Liver (tissue), 9 donors: Measurements from ENCODE around the gene ADCYAP1R1. TPM values are rescaled to one million over a fixed set of nuclear protein-coding genes. Genes with fewer than 3 reads are reported as not detected.

Source experiments
- DNase-seq: peaks from one replicate; pipeline ENCODE4 v3.0.0-alpha.2; 2017; ENCODE audit warnings: low spot score
- H3K27ac ChIP-seq, 2 donors: one replicate each; pipeline ENCODE4 v1.7.0; 2013; ENCODE audit warnings: inconsistent platforms in 2 of 2, low read length in 2 of 2, control low read depth in 1 of 2, low read depth in 1 of 2, mild to moderate bottlenecking in 1 of 2
- H3K27me3 ChIP-seq, 4 donors: one replicate each; pipeline versions ENCODE4 v1.6.1 to v1.7.0; 2013; ENCODE audit warnings: low read length in 3 of 4, inconsistent platforms in 1 of 4, mild to moderate bottlenecking in 1 of 4, moderate library complexity in 1 of 4; ENCODE audit not compliant: control insufficient read depth in 4 of 4, insufficient read depth in 4 of 4
- H3K36me3 ChIP-seq, 4 donors: one replicate each; pipeline versions ENCODE4 v1.6.1 to v1.7.0; 2013; ENCODE audit warnings: low read length in 3 of 4, mild to moderate bottlenecking in 3 of 4, low read depth in 1 of 4, moderate library complexity in 1 of 4; ENCODE audit not compliant: control insufficient read depth in 4 of 4, insufficient read depth in 3 of 4
- H3K4me1 ChIP-seq, 4 donors: one replicate each; pipeline versions ENCODE4 v1.6.1 to v1.7.0; 2013; ENCODE audit warnings: low read length in 3 of 4, mild to moderate bottlenecking in 3 of 4, moderate library complexity in 1 of 4; ENCODE audit not compliant: control insufficient read depth in 4 of 4, insufficient read depth in 4 of 4
- H3K4me3 ChIP-seq, 3 donors: one replicate each; pipeline versions ENCODE4 v1.6.1 to v1.7.0; 2013; ENCODE audit warnings: low read length in 3 of 3, control low read depth in 1 of 3, low read depth in 1 of 3, mild to moderate bottlenecking in 1 of 3
- H3K9ac ChIP-seq, 2 donors: one replicate each; pipeline ENCODE4 v1.7.0; 2013; ENCODE audit warnings: low read length in 2 of 2, mild to moderate bottlenecking in 2 of 2, moderate library complexity in 2 of 2, control low read depth in 1 of 2, low read depth in 1 of 2
- H3K9me3 ChIP-seq, 4 donors: one replicate each; pipeline versions ENCODE4 v1.6.1 to v1.7.0; 2013; ENCODE audit warnings: low read length in 3 of 4; ENCODE audit not compliant: control insufficient read depth in 4 of 4
- ATF3 ChIP-seq: IDR thresholded peaks from 2 replicates; pipeline ENCODE4 v1.6.1; 2016; ENCODE audit warnings: antibody characterized with exemption
- CTCF ChIP-seq: fragments of 150-350 bp; IDR thresholded peaks from 2 replicates; pipeline ENCODE4 v1.5.1; 2017; ENCODE audit warnings: improper control_type of control experiment, low read depth, low read length; ENCODE audit not compliant: missing input control
- EGR1 ChIP-seq, 2 donors: IDR thresholded peaks; 2 replicates each; pipeline ENCODE4 v1.6.1; 2016 to 2018; ENCODE audit warnings: antibody characterized with exemption in 2 of 2, low read depth in 2 of 2
- FOXA1 ChIP-seq: IDR thresholded peaks from 2 replicates; pipeline ENCODE4 v1.6.1; 2016; ENCODE audit warnings: antibody characterized with exemption
- FOXA2 ChIP-seq: IDR thresholded peaks from 2 replicates; pipeline ENCODE4 v1.6.1; 2016; ENCODE audit warnings: antibody characterized with exemption
- GABPA ChIP-seq, 2 donors: IDR thresholded peaks in 1 of 2; conservative IDR thresholded peaks in 1 of 2; 2 replicates each; pipeline ENCODE4 v1.6.1; 2016; ENCODE audit warnings: antibody characterized with exemption in 2 of 2, mild to moderate bottlenecking in 1 of 2, moderate library complexity in 1 of 2
- HNF4A ChIP-seq, 2 donors: conservative IDR thresholded peaks; 2 replicates each; pipeline ENCODE4 v1.6.1; 2016; ENCODE audit warnings: antibody characterized with exemption in 2 of 2, mild to moderate bottlenecking in 2 of 2
- HNF4G ChIP-seq: IDR thresholded peaks from 2 replicates; pipeline ENCODE4 v1.6.1; 2016; ENCODE audit warnings: antibody characterized with exemption
- JUND ChIP-seq, 2 donors: IDR thresholded peaks; 2 replicates each; pipeline ENCODE4 v1.6.1; 2016; ENCODE audit warnings: antibody characterized with exemption in 2 of 2
- MAX ChIP-seq: IDR thresholded peaks from 2 replicates; pipeline ENCODE4 v1.6.1; 2016; ENCODE audit warnings: antibody characterized with exemption
- NR2F2 ChIP-seq: IDR thresholded peaks from 2 replicates; pipeline ENCODE4 v1.6.1; 2016; ENCODE audit warnings: antibody characterized with exemption
- RAD21 ChIP-seq, 2 donors: IDR thresholded peaks; 2 replicates each; pipeline ENCODE4 v1.6.1; 2016; ENCODE audit warnings: antibody characterized with exemption in 2 of 2, mild to moderate bottlenecking in 2 of 2
- REST ChIP-seq: IDR thresholded peaks from 2 replicates; pipeline ENCODE4 v1.6.1; 2016; ENCODE audit warnings: antibody characterized with exemption, mild to moderate bottlenecking
- RXRA ChIP-seq, 2 donors: IDR thresholded peaks; 2 replicates each; pipeline ENCODE4 v1.6.1; 2017 to 2018; ENCODE audit warnings: antibody characterized with exemption in 2 of 2, mild to moderate bottlenecking in 1 of 2
- SP1 ChIP-seq: IDR thresholded peaks from 2 replicates; pipeline ENCODE4 v1.6.1; 2018; ENCODE audit warnings: antibody characterized with exemption, mild to moderate bottlenecking
- TAF1 ChIP-seq: conservative IDR thresholded peaks from 2 replicates; pipeline ENCODE4 v1.6.1; 2016; ENCODE audit warnings: antibody characterized with exemption, mild to moderate bottlenecking
- YY1 ChIP-seq: IDR thresholded peaks from 2 replicates; pipeline ENCODE4 v1.6.1; 2016; ENCODE audit warnings: antibody characterized with exemption, mild to moderate bottlenecking
- ZBTB33 ChIP-seq: IDR thresholded peaks from 2 replicates; pipeline ENCODE4 v1.6.1; 2016; ENCODE audit warnings: antibody characterized with exemption
- WGBS: extraction: QIAGEN DNeasy Blood & Tissue Kit; methylation state at CpG from one replicate; pipeline ENCODE4 v1.1.7; 2013; 5-methylcytosine and 5-hydroxymethylcytosine counted together
- polyA plus RNA-seq, 2 donors: library from polyadenylated mRNA; stranded (reverse) in 1 of 2; unstranded in 1 of 2; fragments of 200-250 nt in 1 of 2; fragments of >200 nt in 1 of 2; fragmentation: Nextera tagmentation in 1 of 2; extraction: Ambion mirVana in 1 of 2; gene quantifications; one replicate each; pipeline versions ENCODE4 v1.2.1 to v1.2.3, GENCODE V29; 2013 to 2015
- total RNA-seq, 2 donors: library from RNA; depleted of rRNA; stranded (reverse); fragments of >200 nt; gene quantifications; one replicate each; pipeline ENCODE4 v1.2.3, GENCODE V29; 2014
- donor health status: healthy.
- donor health status: healthy.
- donor health status: healthy.
- donor health status: healthy.
- donor health status: healthy.

Gene ADCYAP1R1
- total and polyA plus RNA-seq, 4 donors: 0.05 to 0.67 (median 0.12) TPM; not detected in 1

- no peak for DNase-seq
- TF ChIP-seq GABPA (IDR thresholded peaks at IDR 0.05 in 1 of 2, conservative IDR thresholded peaks at IDR 0.05 in 1 of 2): no peak
- TF ChIP-seq JUND (IDR thresholded peaks at IDR 0.05): no peak
- no peak for TF ChIP-seq REST
- TF ChIP-seq SP1: no peak
- TF ChIP-seq HNF4G: no peak
- TF ChIP-seq FOXA1: no peak
- TF ChIP-seq TAF1: no peak
- TF ChIP-seq NR2F2: no peak
- no peak for TF ChIP-seq RXRA (IDR thresholded peaks at IDR 0.05)
- TF ChIP-seq EGR1 (IDR thresholded peaks at IDR 0.05; ENCODE audit: low read depth in 2 of 2): no peak
- TF ChIP-seq MAX: no peak
- no peak for TF ChIP-seq FOXA2
- no peak for TF ChIP-seq RAD21 (IDR thresholded peaks at IDR 0.05)
- no peak for TF ChIP-seq YY1
- no peak for TF ChIP-seq ZBTB33
- no peak for TF ChIP-seq CTCF
- TF ChIP-seq ATF3: no peak
- no peak for TF ChIP-seq HNF4A (conservative IDR thresholded peaks at IDR 0.05)
- WGBS: 74% methylated on average over 5 of the region's 5 CpGs
These were observed 46.7 kb downstream of the ADCYAP1R1 start for GRCh38 chr7:31098642-31099360.

More at GRCh38 chr7:31098642-31099360, 46.7 kb downstream of the ADCYAP1R1 start:
- peaks cover 0 to 2% (median 0%) of the 10 kb centered on the region in 4 donors for H3K27me3 ChIP-seq
- H3K36me3 ChIP-seq: no peaks in the 10 kb centered on the region
- H3K27ac ChIP-seq: no peak overlapping the region
- no peak overlapping the region for H3K9ac ChIP-seq
- no peaks in the 10 kb centered on the region for H3K4me1 ChIP-seq
- no peak overlapping the region for H3K4me3 ChIP-seq
- no peaks in the 10 kb centered on the region for H3K9me3 ChIP-seq
